Measurements from ENCODE around the gene GRK1. TPM values are rescaled to one million over a fixed set of nuclear protein-coding genes. Genes with fewer than 3 reads are reported as not detected.
A peak's percentile ranks its signal among the peaks of the same experiment; 100 is the strongest.

The GRK1 gene
- total and polyA plus RNA-seq, 2 of the 13 experiments (the other 11 are each of a cell fraction or from before 2014, with no cell fraction given) = 0.07 to 0.12 TPM

- 0 out of 2 replicates have a peak, but pooled peaks have one; percentile 11 for TF ChIP-seq HNF1B (CRISPR knock-in tag; IDR thresholded peaks at IDR 0.05)
- TF ChIP-seq ZNF580 (CRISPR knock-in tag; IDR thresholded peaks at IDR 0.05; ENCODE audit: borderline replicate concordance, low read depth) = no peak
These were observed 75.6 kb downstream of the GRK1 start (continued) for GRCh38 chr13:113742445-113743120.

GRCh38 chr13:113743366-113744195 lies 76.6 kb downstream of the GRK1 start:
- BruUV-seq (replicated peaks) = no TSS peak
- H3K36me3 ChIP-seq (replicated peaks in 1 of 2; ENCODE audit: control insufficient read depth in 1 of 2, insufficient read depth in 2 of 2, low read length in 2 of 2) = no peaks in the 10 kb centered on the region
- H4K20me1 ChIP-seq (ENCODE audit: insufficient read depth, low read length) = no peaks in the 10 kb centered on the region
- DNase-seq (ENCODE audit: low spot score) (no peak), ATAC-seq (no peak), FAIRE-seq (no peak)
- H3K9ac ChIP-seq (ENCODE audit: insufficient read depth, low read depth, low read length) = no peak overlapping the region
- H2AFZ ChIP-seq (ENCODE audit: low read length) = no peak overlapping the region
- ChIA-PET CTCF (ENCODE audit: low intra/inter-chr PET ratio, low total read pairs) (no interaction called here), POLR2A (no interaction called here)
- H3K4me3 ChIP-seq (replicated peaks in 1 of 3; ENCODE audit: insufficient read depth in 1 of 3, low read depth in 2 of 3, low read length in 3 of 3) = no peak overlapping the region
- 92% methylated on average over 15 of the region's 24 CpGs for WGBS (ENCODE audit: low lambda C conversion rate)
- peaks cover 74% of the 10 kb centered on the region for H3K4me1 ChIP-seq (ENCODE audit: insufficient read depth, low read length)
- in situ Hi-C loops (cut with HindIII; ENCODE audit: extremely low pct_ligation_motif_present, low pct_unique_long_range_greater_than_20kb) = no loop called here
- intact Hi-C loops (cut with micrococcal nuclease; ENCODE audit: unreplicated experiment) = no loop called here
- no peaks in the 10 kb centered on the region for H3K9me3 ChIP-seq (ENCODE audit: low read length)
- no peak overlapping the region for H3K4me2 ChIP-seq (ENCODE audit: low read depth, low read length)
- no peaks in the 10 kb centered on the region; a peak in 2 of 5 replicates for H3K27me3 ChIP-seq (ENCODE audit: control insufficient read depth in 1 of 2, insufficient read depth in 2 of 2, low read length in 2 of 2)
- H3K79me2 ChIP-seq (ENCODE audit: insufficient read depth, low read length) = no peaks in the 10 kb centered on the region
- TF ChIP-seq PBX3 (CRISPR knock-in tag; IDR thresholded peaks at IDR 0.05; ENCODE audit: borderline replicate concordance) (no peak), DMAP1 (CRISPR knock-in tag; IDR thresholded peaks at IDR 0.05) (no peak), ZNF354B (CRISPR knock-in tag; IDR thresholded peaks at IDR 0.05) (no peak), PPARG (CRISPR knock-in tag; conservative IDR thresholded peaks at IDR 0.05) (no peak), SAP130 (CRISPR knock-in tag; IDR thresholded peaks at IDR 0.05; ENCODE audit: low read depth) (no peak), SKI (IDR thresholded peaks at IDR 0.05; ENCODE audit: partially characterized antibody) (no peak), THYN1 (CRISPR knock-in tag; IDR thresholded peaks at IDR 0.05; ENCODE audit: borderline replicate concordance, low read depth) (no peak), ZNF773 (CRISPR knock-in tag; IDR thresholded peaks at IDR 0.05; ENCODE audit: borderline replicate concordance) (no peak)
- no peak overlapping the region for H3K27ac ChIP-seq (ENCODE audit: extremely low read length, insufficient read depth, low read length)

Data from HepG2 (cell line).